PC-3 (cell line): ENCODE results near the gene HEXD. TPM values are rescaled to one million over a fixed set of nuclear protein-coding genes. Genes with fewer than 3 reads are reported as not detected.

Experiments used
- ATAC-seq: fragments of 200-7000 bp; cut with Tn5 transposase; 2 replicates; pipeline ENCODE4 v1.9.1; 2020; ENCODE audit warnings: mild to moderate bottlenecking, moderate library complexity
- BruUV-seq: library from RNA; stranded (reverse); fragments of 400-500 nt; replicated peaks from 2 replicates; lab custom pipeline; 2021; lab: Mats Ljungman, UMichigan
- CTCF ChIA-PET: fragments of 300-600 bp; sonication (Branson Sonifier 250); formaldehyde crosslinking; loops from one replicate; lab custom pipeline; 2022; ENCODE audit warnings: antibody characterized with exemption; lab: Charles Lee
- POLR2A ChIA-PET: fragments of 300-600 bp; sonication (Branson Sonifier 250); formaldehyde crosslinking; loops from one replicate; lab custom pipeline; 2022; ENCODE audit warnings: antibody characterized with exemption; ENCODE audit not compliant: unreplicated experiment; lab: Charles Lee
- DNase-seq: peaks from one replicate; pipeline ENCODE4 v3.0.0-alpha.2; 2015
- H2AFZ ChIP-seq: fragments of 300-600 bp; sonication (generic); 2 replicates; pipeline ENCODE4 v1.6.0; 2016; ENCODE audit warnings: antibody characterized with exemption, low read length
- H3F3A ChIP-seq: fragments of 300-600 bp; sonication (generic); one replicate; pipeline ENCODE4 v1.6.0; 2017; ENCODE audit warnings: antibody characterized with exemption, low read length, control low read depth, mild to moderate bottlenecking; ENCODE audit not compliant: unreplicated experiment
- H3K27ac ChIP-seq: fragments of 300-600 bp; sonication (generic); 2 replicates; pipeline ENCODE4 v1.5.1; 2016; ENCODE audit warnings: mild to moderate bottlenecking, low read length
- H3K27me3 ChIP-seq: fragments of 300-600 bp; sonication (generic); 2 replicates; pipeline ENCODE4 v1.6.1; 2016; ENCODE audit warnings: low read length, mixed read lengths
- H3K36me3 ChIP-seq: fragments of 300-600 bp; sonication (generic); 2 replicates; pipeline ENCODE4 v1.6.1; 2016; ENCODE audit warnings: low read depth, mixed run types, low read length, mixed read lengths
- H3K4me1 ChIP-seq: fragments of 300-600 bp; sonication (generic); 2 replicates; pipeline ENCODE4 v1.5.1; 2016; ENCODE audit warnings: low read length; ENCODE audit not compliant: insufficient read depth
- H3K4me2 ChIP-seq: fragments of 300-600 bp; sonication (generic); 2 replicates; pipeline ENCODE4 v1.6.0; 2016; ENCODE audit warnings: low read length
- H3K4me3 ChIP-seq: fragments of 300-600 bp; sonication (generic); 2 replicates; pipeline ENCODE4 v1.5.1; 2016; ENCODE audit warnings: mild to moderate bottlenecking, low read length, mixed read lengths
- H3K79me2 ChIP-seq: fragments of 300-600 bp; sonication (generic); 2 replicates; pipeline ENCODE4 v1.6.1; 2017; ENCODE audit warnings: low read length, mixed read lengths
- H3K9ac ChIP-seq: fragments of 300-600 bp; sonication (generic); 2 replicates; pipeline ENCODE4 v1.6.0; 2016; ENCODE audit warnings: mild to moderate bottlenecking, low read length
- H3K9me2 ChIP-seq: fragments of 300-600 bp; sonication (generic); replicated peaks from 2 replicates; pipeline ENCODE4 v1.6.1; 2016; ENCODE audit warnings: mixed run types, low read length, mixed read lengths
- H3K9me3 ChIP-seq: fragments of 300-600 bp; sonication (generic); 2 replicates; pipeline ENCODE4 v1.6.1; 2016; ENCODE audit warnings: low read length, mixed read lengths
- H4K20me1 ChIP-seq: fragments of 300-600 bp; sonication (generic); 2 replicates; pipeline ENCODE4 v1.6.1; 2016; ENCODE audit warnings: low read length, mixed read lengths
- EZH2 ChIP-seq: fragments of 300-600 bp; sonication (generic); IDR thresholded peaks from one replicate; pipeline ENCODE4 v1.6.1; 2017; ENCODE audit warnings: antibody characterized with exemption, mild to moderate bottlenecking, low read length; ENCODE audit not compliant: unreplicated experiment
- EZH2phosphoT487 ChIP-seq: fragments of 300-600 bp; sonication (generic); IDR thresholded peaks from 2 replicates; pipeline ENCODE4 v1.6.1; 2018; ENCODE audit warnings: mild to moderate bottlenecking, antibody characterized with exemption, low read length, borderline replicate concordance
- intact Hi-C: fragments of 100-400 bp; cut with micrococcal nuclease; formaldehyde crosslinking; loops from 2 replicates; pipeline ENCODE4 v1.9.0; 2023
- total RNA-seq: library from RNA; depleted of rRNA; stranded (reverse); fragments of >200 nt; gene quantifications from 2 replicates; pipeline ENCODE4 v1.2.3, GENCODE V29; 2014
- TF ChIP-seq, protein P1 (sequence below): fragments of 300-600 bp; sonication (generic); conservative IDR thresholded peaks from 2 replicates; pipeline ENCODE4 v1.5.1; 2017; ENCODE audit warnings: antibody characterized with exemption, low read depth, mild to moderate bottlenecking, low read length

Gene HEXD
- total RNA-seq, 1 experiment from 2014 or later: 12.7 TPM

DNA sequence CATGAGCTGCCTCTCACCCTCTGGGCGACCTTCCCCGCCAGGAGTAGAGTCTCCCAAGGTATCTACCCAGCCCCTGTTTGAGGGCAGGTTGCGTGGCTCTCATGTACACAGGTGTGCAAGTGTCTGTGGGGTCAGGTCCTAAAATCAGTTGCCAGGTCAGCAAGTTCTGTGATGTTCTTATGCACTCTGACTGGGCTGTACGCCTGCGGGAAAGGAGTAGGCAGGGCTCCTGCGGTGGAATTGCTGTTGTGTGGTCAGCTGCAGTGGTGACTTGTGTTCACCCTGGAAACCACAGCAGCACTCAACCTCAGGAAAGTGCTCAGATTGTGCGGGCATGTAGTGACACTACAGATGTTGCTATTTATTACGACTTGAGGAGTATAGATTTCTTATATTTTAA lies 59.8 kb downstream of the HEXD start:
- intact Hi-C loops: no loop called here
- H3K27me3 ChIP-seq: no peaks in the 10 kb centered on the region
- H3K79me2 ChIP-seq: no peaks in the 10 kb centered on the region
- no peaks in the 10 kb centered on the region for H3K4me1 ChIP-seq
- ChIA-PET CTCF (no interaction called here), POLR2A (no interaction called here)
- H3K27ac ChIP-seq: no peak overlapping the region
- DNase-seq (no peak), ATAC-seq (no peak)
- no peak overlapping the region for H3K4me2 ChIP-seq
- H3K36me3 ChIP-seq: peaks cover 20% of the 10 kb centered on the region
- H3K9me3 ChIP-seq: no peaks in the 10 kb centered on the region
- TF ChIP-seq EZH2phosphoT487 (no peak), EZH2 (no peak)
- H3K4me3 ChIP-seq: no peak overlapping the region
- no peaks in the 10 kb centered on the region for H3F3A ChIP-seq
- no peak overlapping the region for H2AFZ ChIP-seq
- H3K9me2 ChIP-seq: no peaks in the 10 kb centered on the region
- no TSS peak for BruUV-seq
- H3K9ac ChIP-seq: no peak overlapping the region
- no peaks in the 10 kb centered on the region for H4K20me1 ChIP-seq

DNA sequence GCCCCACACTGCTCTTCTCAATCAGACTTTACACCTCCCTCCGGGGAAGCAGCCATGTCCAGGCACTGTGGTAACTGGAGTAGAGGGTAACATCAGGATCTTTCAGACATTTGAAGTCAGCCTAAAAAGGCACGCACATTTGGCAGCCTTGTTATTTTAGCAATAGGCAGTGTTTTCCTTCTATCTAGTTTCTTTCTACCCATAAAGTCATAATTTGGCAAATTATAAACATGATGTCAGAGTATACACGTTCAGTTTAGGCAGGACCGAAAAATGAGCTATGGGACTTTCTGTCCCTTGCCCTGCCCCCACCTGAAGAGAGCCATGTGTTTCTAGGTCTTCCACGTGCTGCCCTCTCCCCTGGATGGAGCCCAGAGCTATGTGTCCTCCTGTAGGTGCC lies 61.5 kb downstream of the HEXD start:
- no peak overlapping the region for H3K27ac ChIP-seq
- no peak for DNase-seq
- H3K9me3 ChIP-seq: no peaks in the 10 kb centered on the region
- no peaks in the 10 kb centered on the region for H3K4me1 ChIP-seq
- H3K4me2 ChIP-seq: no peak overlapping the region
- H3K79me2 ChIP-seq: no peaks in the 10 kb centered on the region
- TF ChIP-seq EZH2phosphoT487 (no peak), EZH2 (no peak)
- TF ChIP-seq, protein P1, sequence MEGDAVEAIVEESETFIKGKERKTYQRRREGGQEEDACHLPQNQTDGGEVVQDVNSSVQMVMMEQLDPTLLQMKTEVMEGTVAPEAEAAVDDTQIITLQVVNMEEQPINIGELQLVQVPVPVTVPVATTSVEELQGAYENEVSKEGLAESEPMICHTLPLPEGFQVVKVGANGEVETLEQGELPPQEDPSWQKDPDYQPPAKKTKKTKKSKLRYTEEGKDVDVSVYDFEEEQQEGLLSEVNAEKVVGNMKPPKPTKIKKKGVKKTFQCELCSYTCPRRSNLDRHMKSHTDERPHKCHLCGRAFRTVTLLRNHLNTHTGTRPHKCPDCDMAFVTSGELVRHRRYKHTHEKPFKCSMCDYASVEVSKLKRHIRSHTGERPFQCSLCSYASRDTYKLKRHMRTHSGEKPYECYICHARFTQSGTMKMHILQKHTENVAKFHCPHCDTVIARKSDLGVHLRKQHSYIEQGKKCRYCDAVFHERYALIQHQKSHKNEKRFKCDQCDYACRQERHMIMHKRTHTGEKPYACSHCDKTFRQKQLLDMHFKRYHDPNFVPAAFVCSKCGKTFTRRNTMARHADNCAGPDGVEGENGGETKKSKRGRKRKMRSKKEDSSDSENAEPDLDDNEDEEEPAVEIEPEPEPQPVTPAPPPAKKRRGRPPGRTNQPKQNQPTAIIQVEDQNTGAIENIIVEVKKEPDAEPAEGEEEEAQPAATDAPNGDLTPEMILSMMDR: no peak
- no peak overlapping the region for H2AFZ ChIP-seq
- BruUV-seq: no TSS peak
- H3K9me2 ChIP-seq: no peaks in the 10 kb centered on the region
- ChIA-PET POLR2A (no interaction called here), CTCF (no interaction called here)
- intact Hi-C loops: no loop called here
- no peak overlapping the region for H3K4me3 ChIP-seq
- H3K9ac ChIP-seq: no peak overlapping the region
- no peaks in the 10 kb centered on the region for H3F3A ChIP-seq
- peaks cover 13% of the 10 kb centered on the region for H3K36me3 ChIP-seq
- no peaks in the 10 kb centered on the region for H3K27me3 ChIP-seq
- H4K20me1 ChIP-seq: no peaks in the 10 kb centered on the region
- ATAC-seq: no peak

DNA sequence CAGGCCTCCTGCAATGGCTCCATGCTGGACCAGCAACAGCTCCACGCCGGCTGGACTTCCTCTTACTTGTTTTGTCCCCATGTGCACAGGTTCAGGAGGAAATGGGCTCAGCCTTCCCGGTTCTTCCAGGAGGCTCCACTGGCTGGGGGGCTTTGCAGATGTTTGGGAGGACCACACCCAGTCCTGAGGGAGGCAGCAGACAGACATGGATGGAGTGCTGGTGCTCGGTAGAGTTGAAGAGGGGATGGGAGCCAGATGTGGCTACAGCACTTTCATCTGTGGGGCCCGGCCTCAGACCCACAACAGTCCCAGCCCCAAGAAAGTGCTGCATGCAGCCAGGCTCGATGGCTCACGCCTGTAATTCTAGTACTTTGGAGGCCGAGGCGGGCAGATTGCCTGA lies 62.2 kb downstream of the HEXD start:
- DNase-seq (no peak), ATAC-seq (no peak)
- no peak for TF ChIP-seq EZH2
- TF ChIP-seq EZH2phosphoT487: no peak
- TF ChIP-seq, protein P1: no peak
- H3K27ac ChIP-seq: no peak overlapping the region
- POLR2A ChIA-PET: no interaction called here
- H3K4me3 ChIP-seq: no peak overlapping the region
- no peak overlapping the region for H3K9ac ChIP-seq
- intact Hi-C loops: no loop called here
- H3K4me1 ChIP-seq: no peaks in the 10 kb centered on the region
- no peaks in the 10 kb centered on the region for H4K20me1 ChIP-seq
- H3K27me3 ChIP-seq: no peaks in the 10 kb centered on the region
- no peaks in the 10 kb centered on the region for H3K9me2 ChIP-seq
- BruUV-seq: no TSS peak
- peaks cover 9% of the 10 kb centered on the region for H3K36me3 ChIP-seq
- no peaks in the 10 kb centered on the region for H3F3A ChIP-seq
- H3K9me3 ChIP-seq: no peaks in the 10 kb centered on the region
- H3K4me2 ChIP-seq: no peak overlapping the region
- CTCF ChIA-PET: interaction anchor here (0.6 kb wide), 1 partner anchor 26 kb away, joined by 11 read pairs; no protein-coding TSS in a partner anchor
- H3K79me2 ChIP-seq: no peaks in the 10 kb centered on the region
- no peak overlapping the region for H2AFZ ChIP-seq
